H1 (cell line): Measurements from ENCODE around the gene RHOT1. TPM values are rescaled to one million over a fixed set of nuclear protein-coding genes. Genes with fewer than 3 reads are reported as not detected.

Experiments
- CTCF ChIA-PET: fragments of 300-600 bp; sonication (Branson Sonifier 250); formaldehyde crosslinking; loops from one replicate; lab custom pipeline; 2021; ENCODE audit not compliant: partially characterized antibody; lab: Charles Lee
- POLR2A ChIA-PET: fragments of 300-600 bp; sonication (Branson Sonifier 250); formaldehyde crosslinking; loops from one replicate; lab custom pipeline; 2021; ENCODE audit warnings: inconsistent platforms; ENCODE audit not compliant: partially characterized antibody; lab: Charles Lee
- DNase-seq, 2 experiments: peaks; one replicate each; pipeline versions ENCODE4 v3.0.0 to v3.0.0-alpha.2; 2010 to 2022; ENCODE audit warnings: low spot score in 2 of 2, low read depth in 1 of 2, mixed read lengths in 1 of 2
- FAIRE-seq: peaks from 2 replicates; lab custom pipeline; 2011; peaks lifted over from hg19 to GRCh38; lab: Jason Lieb, UNC
- H2AFZ ChIP-seq: 2 replicates; pipeline ENCODE4 v1.8.1; 2012; ENCODE audit warnings: low read length, inconsistent platforms
- H2AK5ac ChIP-seq: 2 replicates; pipeline ENCODE4 v1.6.1; 2013; ENCODE audit warnings: low read depth, low read length
- H2BK120ac ChIP-seq: replicated peaks from 2 replicates; pipeline ENCODE3; 2013; ENCODE audit warnings: low read depth, low read length, inconsistent platforms
- H2BK12ac ChIP-seq: 2 replicates; pipeline ENCODE4 v1.6.1; 2013; ENCODE audit warnings: low read depth, low read length
- H2BK15ac ChIP-seq: 2 replicates; pipeline ENCODE4 v1.6.1; 2013; ENCODE audit warnings: low read length
- H2BK20ac ChIP-seq: 2 replicates; pipeline ENCODE4 v1.6.1; 2013; ENCODE audit warnings: low read length
- H2BK5ac ChIP-seq: 2 replicates; pipeline ENCODE4 v1.6.1; 2013; ENCODE audit warnings: low read depth, low read length
- H3K14ac ChIP-seq: 2 replicates; pipeline ENCODE4 v1.6.1; 2013; ENCODE audit warnings: inconsistent platforms; ENCODE audit not compliant: insufficient read length
- H3K18ac ChIP-seq: 2 replicates; pipeline ENCODE4 v1.6.1; 2013; ENCODE audit warnings: low read length; ENCODE audit errors: extremely low read depth
- H3K23ac ChIP-seq: 2 replicates; pipeline ENCODE4 v1.6.1; 2013; ENCODE audit warnings: inconsistent platforms; ENCODE audit not compliant: insufficient read length
- H3K23me2 ChIP-seq: 2 replicates; pipeline ENCODE4 v1.6.1; 2013; ENCODE audit warnings: low read depth, low read length
- H3K27ac ChIP-seq: 2 replicates; pipeline ENCODE4 v1.6.1; 2011; ENCODE audit warnings: low read depth, low read length, inconsistent platforms
- H3K27me3 ChIP-seq, 4 experiments: replicated peaks in 1 of 4; 1 replicate in 1 of 4; 2 replicates in 3 of 4; pipeline versions ENCODE4 v1.6.1 to v1.8.1; 2011 to 2013; ENCODE audit warnings: low read length in 3 of 4, mild to moderate bottlenecking in 3 of 4, inconsistent platforms in 2 of 4, mixed read lengths in 2 of 4, moderate library complexity in 1 of 4; ENCODE audit not compliant: control insufficient read depth in 3 of 4, insufficient read depth in 3 of 4; ENCODE audit errors: extremely low read depth in 1 of 4
- H3K36me3 ChIP-seq, 4 experiments: 2 replicates each; pipeline versions ENCODE4 v1.6.1 to v1.8.1; 2011 to 2013; ENCODE audit warnings: mild to moderate bottlenecking in 4 of 4, low read length in 3 of 4, moderate library complexity in 2 of 4, control low read depth in 1 of 4, inconsistent platforms in 1 of 4; ENCODE audit not compliant: insufficient read depth in 4 of 4, control insufficient read depth in 2 of 4
- H3K4ac ChIP-seq: replicated peaks from 2 replicates; pipeline ENCODE3; 2013; ENCODE audit warnings: low read length, low read depth, mixed read lengths, inconsistent platforms; ENCODE audit not compliant: insufficient read length
- H3K4me1 ChIP-seq, 4 experiments: replicated peaks in 1 of 4; 1 replicate in 1 of 4; 2 replicates in 3 of 4; pipeline versions ENCODE4 v1.6.1 to v1.8.1; 2011 to 2013; ENCODE audit warnings: low read length in 3 of 4, inconsistent platforms in 2 of 4, mixed read lengths in 1 of 4; ENCODE audit not compliant: insufficient read depth in 4 of 4, control insufficient read depth in 3 of 4
- H3K4me2 ChIP-seq, 2 experiments: 2 replicates each; pipeline versions ENCODE4 v1.6.1 to v1.8.1; 2011 to 2013; ENCODE audit warnings: low read depth in 2 of 2, low read length in 2 of 2, control low read depth in 1 of 2, inconsistent platforms in 1 of 2, mild to moderate bottlenecking in 1 of 2; ENCODE audit not compliant: insufficient read depth in 1 of 2
- H3K4me3 ChIP-seq, 4 experiments: fragments of 200-600, 300-600 bp in 1 of 4; sonication (generic), shearing (Covaris generic), sonication (Bioruptor Twin) in 1 of 4; 2 replicates each; pipeline versions ENCODE4 v1.5.1 to v1.8.1; 2011 to 2016; ENCODE audit warnings: low read length in 4 of 4, low read depth in 3 of 4, control low read depth in 2 of 4, inconsistent platforms in 2 of 4, mild to moderate bottlenecking in 2 of 4, mixed read lengths in 1 of 4, moderate library complexity in 1 of 4; ENCODE audit not compliant: insufficient read depth in 2 of 4; ENCODE audit errors: extremely low read depth in 1 of 4
- H3K56ac ChIP-seq: replicated peaks from 2 replicates; pipeline ENCODE3; 2013; ENCODE audit warnings: low read depth, mild to moderate bottlenecking, mixed read lengths, low read length, inconsistent platforms; ENCODE audit not compliant: insufficient read length
- H3K79me1 ChIP-seq: 2 replicates; pipeline ENCODE4 v1.6.1; 2013; ENCODE audit warnings: low read depth, low read length, control low read depth
- H3K79me2 ChIP-seq, 2 experiments: 2 replicates each; pipeline versions ENCODE4 v1.6.1 to v1.8.1; 2012 to 2013; ENCODE audit warnings: low read length in 2 of 2, mild to moderate bottlenecking in 2 of 2, inconsistent platforms in 1 of 2; ENCODE audit not compliant: insufficient read depth in 2 of 2, control insufficient read depth in 1 of 2
- H3K9ac ChIP-seq, 4 experiments: replicated peaks in 1 of 4; 1 replicate in 1 of 4; 2 replicates in 3 of 4; pipeline versions ENCODE4 v1.6.1 to v1.8.1; 2011 to 2013; ENCODE audit warnings: low read depth in 3 of 4, low read length in 3 of 4, control low read depth in 2 of 4, mild to moderate bottlenecking in 2 of 4, moderate library complexity in 2 of 4, inconsistent platforms in 1 of 4; ENCODE audit errors: extremely low read depth in 1 of 4
- H3K9me3 ChIP-seq, 2 experiments: 2 replicates each; pipeline versions ENCODE4 v1.6.1 to v1.8.1; 2012 to 2013; ENCODE audit warnings: mild to moderate bottlenecking in 2 of 2, moderate library complexity in 2 of 2, control low read depth in 1 of 2, inconsistent platforms in 1 of 2, low read depth in 1 of 2, low read length in 1 of 2, mixed read lengths in 1 of 2; ENCODE audit not compliant: insufficient read depth in 2 of 2
- H4K20me1 ChIP-seq, 2 experiments: replicated peaks in 1 of 2; 2 replicates each; pipeline versions ENCODE3 to v1.8.1; 2011 to 2013; ENCODE audit warnings: inconsistent platforms in 2 of 2, low read length in 2 of 2, mild to moderate bottlenecking in 1 of 2; ENCODE audit not compliant: insufficient read depth in 2 of 2, control insufficient read depth in 1 of 2
- H4K5ac ChIP-seq: 2 replicates; pipeline ENCODE4 v1.6.1; 2013; ENCODE audit warnings: low read length, low read depth, mixed read lengths, inconsistent platforms; ENCODE audit not compliant: insufficient read length
- H4K8ac ChIP-seq: 2 replicates; pipeline ENCODE4 v1.8.0; 2013; ENCODE audit warnings: mild to moderate bottlenecking, moderate library complexity, low read length, inconsistent platforms; ENCODE audit not compliant: insufficient read depth; ENCODE audit errors: extremely low read depth
- H4K91ac ChIP-seq: replicated peaks from 2 replicates; pipeline ENCODE3; 2013; ENCODE audit warnings: low read length, mixed read lengths, inconsistent platforms; ENCODE audit not compliant: insufficient read length
- ATF2 ChIP-seq: IDR thresholded peaks from 2 replicates; pipeline ENCODE4 v1.6.1; 2012; ENCODE audit warnings: low read length, inconsistent platforms
- CREB1 ChIP-seq: IDR thresholded peaks from 2 replicates; pipeline ENCODE4 v1.6.1; 2012; ENCODE audit warnings: inconsistent platforms
- HDAC2 ChIP-seq, 2 experiments: fragments of 300-600 bp in 1 of 2; sonication (generic) in 1 of 2; IDR thresholded peaks; 2 replicates each; pipeline ENCODE4 v1.6.1; 2011 to 2012; ENCODE audit warnings: low read depth in 2 of 2, low read length in 2 of 2, mild to moderate bottlenecking in 2 of 2, moderate library complexity in 2 of 2, borderline replicate concordance in 1 of 2, inconsistent platforms in 1 of 2
- JUND ChIP-seq: IDR thresholded peaks from 2 replicates; pipeline ENCODE4 v1.6.1; 2011; ENCODE audit warnings: mild to moderate bottlenecking, improper control_type of control experiment, low read length
- WGBS, 2 experiments: shearing (Covaris generic) in 1 of 2; methylation state at CpG; one replicate each; pipeline versions ENCODE4 v1.1.6 to v1.1.7; 2013 to 2015; ENCODE audit warnings: low lambda C conversion rate in 2 of 2, mixed read lengths in 2 of 2, inconsistent platforms in 1 of 2, low coverage in 1 of 2, missing lambda C conversion rate in 1 of 2; ENCODE audit not compliant: insufficient replicate concordance in 2 of 2, insufficient coverage in 1 of 2, insufficient read length in 1 of 2; ENCODE audit errors: extremely low coverage in 1 of 2, missing lambda C conversion rate in 1 of 2; 5-methylcytosine and 5-hydroxymethylcytosine counted together
- polyA plus RNA-seq, 7 experiments: library from polyadenylated mRNA; depleted of rRNA in 3 of 7; stranded (reverse) in 5 of 7; unstranded in 2 of 7; fragments of >200 nt in 5 of 7; fragments of 200-250 nt in 2 of 7; gene quantifications; 1 replicate in 5 of 7; 2 replicates in 1 of 7; 4 replicates in 1 of 7; pipeline versions ENCODE4 v1.2.1 to v1.2.3, GENCODE V29; 2011 to 2013; ENCODE audit warnings: missing spikeins in 2 of 7, mixed read lengths in 2 of 7
- total RNA-seq: library from RNA; stranded (reverse); fragmentation: NEBNext Ultra II Directional; extraction: Animal tissue kit (Norgen Biotek cat#: 25700); gene quantifications from 2 replicates; pipeline ENCODE4 v1.2.1, GENCODE V29; 2021

The RHOT1 gene
- total and polyA plus RNA-seq, 2 of the 8 experiments (the other 6 are each of a cell fraction or from before 2014, with no cell fraction given): 34.2 to 38.2 TPM

- no peak overlapping the region for H3K4me3 ChIP-seq
- no peak overlapping the region for H4K8ac ChIP-seq
- no peak for TF ChIP-seq CREB1
- TF ChIP-seq HDAC2 (IDR thresholded peaks at IDR 0.05; ENCODE audit: borderline replicate concordance in 1 of 2, low read depth in 2 of 2, low read length in 2 of 2): no peak
- TF ChIP-seq ATF2: no peak
- TF ChIP-seq JUND: no peak
- no peaks in the 10 kb centered on the region for H3K27me3 ChIP-seq
- no peak overlapping the region for H2AFZ ChIP-seq
- H4K5ac ChIP-seq: no peak overlapping the region
- H3K56ac ChIP-seq: no peak overlapping the region
- no peaks in the 10 kb centered on the region for H3K79me1 ChIP-seq
- H3K36me3 ChIP-seq: peaks cover 0 to 21% (median 4%) of the 10 kb centered on the region in 4 experiments; a peak in 4 of 8 replicates
- H2BK120ac ChIP-seq: no peak overlapping the region
- no peak overlapping the region for H2BK15ac ChIP-seq
- H4K20me1 ChIP-seq: no peaks in the 10 kb centered on the region
- no peaks in the 10 kb centered on the region for H3K9me3 ChIP-seq
- H3K23me2 ChIP-seq: no peaks in the 10 kb centered on the region
- no peak overlapping the region for H4K91ac ChIP-seq
- H3K14ac ChIP-seq: no peak overlapping the region
- no peak overlapping the region for H2BK20ac ChIP-seq
- H3K79me2 ChIP-seq: no peaks in the 10 kb centered on the region
- H3K18ac ChIP-seq: no peak overlapping the region
- H3K9ac ChIP-seq: no peak overlapping the region
- 94% methylated on average over 2 of the region's 2 CpGs; no CpG with 5 or more reads in 1 of the 2 experiments for WGBS, 2 experiments
- no peak overlapping the region for H3K23ac ChIP-seq
- H2BK12ac ChIP-seq: no peak overlapping the region
- H3K4me2 ChIP-seq: no peak overlapping the region
- no peak overlapping the region for H2BK5ac ChIP-seq
- POLR2A ChIA-PET: no interaction called here
- CTCF ChIA-PET: no interaction called here
- H3K27ac ChIP-seq: no peak overlapping the region
- no peaks in the 10 kb centered on the region for H3K4me1 ChIP-seq
- H2AK5ac ChIP-seq: no peak overlapping the region
- FAIRE-seq (no peak), DNase-seq (no peak)
- no peak overlapping the region for H3K4ac ChIP-seq
Measured at GRCh38 chr17:32206861-32207260, 64.6 kb downstream of the RHOT1 start.
